HL-60 (cell line): ENCODE measurements around the gene ARL8A.

ENCODE experiments used
- CTCF ChIP-seq: IDR thresholded peaks from one replicate; pipeline ENCODE4 v1.5.1; 2011; ENCODE audit warnings: low read length, control low read depth, inconsistent platforms; ENCODE audit not compliant: insufficient read depth
- POLR2AphosphoS5 ChIP-seq: IDR thresholded peaks from 2 replicates; pipeline ENCODE4 v1.6.1; 2012; ENCODE audit warnings: low read depth
- REST ChIP-seq: IDR thresholded peaks from 2 replicates; pipeline ENCODE4 v1.6.1; 2012; ENCODE audit warnings: low read depth; ENCODE audit not compliant: insufficient replicate concordance
- SPI1 ChIP-seq: IDR thresholded peaks from 2 replicates; pipeline ENCODE4 v1.6.1; 2012; ENCODE audit warnings: low read depth, mild to moderate bottlenecking, borderline replicate concordance

- TF ChIP-seq CTCF, result no peak
- TF ChIP-seq POLR2AphosphoS5, result no peak
- TF ChIP-seq REST, result no peak
- peak; percentile 33; the same call in 1 of the 2 replicates for TF ChIP-seq SPI1
Observed at GRCh38 chr1:202162418-202163280, 18.1 kb upstream of the ARL8A start.
